HEK293 (cell line): ENCODE measurements around the gene ESRRA.

Experiments used
- CTCF ChIP-seq: fragments of 450-650 bp; formaldehyde crosslinking; IDR thresholded peaks from 2 replicates; pipeline ENCODE4 v1.5.1; 2016; ENCODE audit warnings: missing biosample characterization, missing genetic modification characterization
- SP2 ChIP-seq: fragments of 450-650 bp; formaldehyde crosslinking; IDR thresholded peaks from 2 replicates; pipeline ENCODE4 v1.5.1; 2016; ENCODE audit warnings: missing biosample characterization, missing genetic modification characterization
- ZNF148 ChIP-seq: fragments of 450-650 bp; formaldehyde crosslinking; IDR thresholded peaks from 2 replicates; pipeline ENCODE4 v1.5.0; 2017; ENCODE audit warnings: missing biosample characterization, missing genetic modification characterization, borderline replicate concordance
- ZNF302 ChIP-seq: fragments of 450-650 bp; formaldehyde crosslinking; IDR thresholded peaks from 2 replicates; pipeline ENCODE4 v1.5.1; 2016; ENCODE audit warnings: missing biosample characterization, missing genetic modification characterization, low read depth
- ZNF777 ChIP-seq: fragments of 450-650 bp; formaldehyde crosslinking; IDR thresholded peaks from 2 replicates; pipeline ENCODE4 v1.5.1; 2017; ENCODE audit warnings: missing biosample characterization, missing genetic modification characterization, borderline replicate concordance
- ZNF837 ChIP-seq: fragments of 450-650 bp; formaldehyde crosslinking; IDR thresholded peaks from 2 replicates; pipeline ENCODE4 v1.5.1; 2016; ENCODE audit warnings: missing biosample characterization, missing genetic modification characterization
- ZSCAN18 ChIP-seq: fragments of 450-650 bp; formaldehyde crosslinking; IDR thresholded peaks from 2 replicates; pipeline ENCODE4 v1.5.1; 2016; ENCODE audit warnings: missing biosample characterization, missing genetic modification characterization
- ZSCAN23 ChIP-seq: fragments of 450-650 bp; formaldehyde crosslinking; IDR thresholded peaks from 2 replicates; pipeline ENCODE4 v1.5.1; 2016; ENCODE audit warnings: missing biosample characterization, missing genetic modification characterization
- TF ChIP-seq, protein P1 (sequence below): IDR thresholded peaks from 2 replicates; pipeline ENCODE4 v1.6.1; 2011; ENCODE audit warnings: mild to moderate bottlenecking, low read depth, low read length, borderline replicate concordance
- TF ChIP-seq, protein P2 (sequence below): fragments of 450-650 bp; formaldehyde crosslinking; IDR thresholded peaks from 2 replicates; pipeline ENCODE4 v1.5.1; 2016; ENCODE audit warnings: missing biosample characterization, missing genetic modification characterization
- TF ChIP-seq, protein P3 (sequence below): fragments of 450-650 bp; formaldehyde crosslinking; IDR thresholded peaks from 2 replicates; pipeline ENCODE4 v1.5.1; 2017; ENCODE audit warnings: missing biosample characterization, missing genetic modification characterization

DNA sequence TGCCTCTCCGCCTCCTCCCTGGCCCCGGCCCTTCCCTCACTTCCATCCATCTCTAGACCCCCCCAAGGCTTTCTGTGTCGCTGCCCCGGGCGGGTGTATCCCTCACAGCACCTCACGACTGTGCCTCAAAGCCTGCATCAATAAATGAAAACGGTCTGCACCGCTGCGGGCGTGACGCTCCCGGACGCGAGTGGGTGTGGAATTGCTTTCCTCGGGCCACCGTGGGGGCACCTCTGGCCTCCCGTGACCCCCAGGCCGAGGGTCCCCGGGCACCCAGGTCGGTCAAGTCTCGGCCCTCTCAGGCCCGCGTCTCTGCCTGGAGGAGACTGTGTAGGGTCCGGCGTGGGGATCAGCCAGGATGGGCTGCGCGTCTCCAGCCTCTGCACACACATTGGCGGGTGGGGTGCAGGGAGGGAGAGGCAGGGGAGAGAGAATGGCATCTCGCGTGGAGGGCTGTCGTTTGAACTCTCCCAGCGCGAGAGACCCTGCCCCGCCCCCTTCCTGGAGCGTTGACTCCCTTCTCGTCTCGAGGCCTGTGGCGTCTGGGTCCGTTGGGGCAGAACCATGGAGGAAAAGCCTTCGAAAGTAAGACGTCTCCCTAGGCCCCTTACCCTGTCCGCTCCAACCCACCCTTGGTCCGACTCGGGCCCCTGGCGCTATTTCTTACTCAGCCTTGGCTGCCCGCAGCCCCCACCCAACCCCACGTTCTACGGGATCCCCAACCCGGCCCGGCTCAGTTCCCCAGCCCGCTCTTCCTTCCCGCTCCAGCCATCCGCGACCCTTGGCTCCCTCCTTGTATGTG lies 5.3 kb upstream of the ESRRA start, which contains the start of gene CATSPERZ:
- TF ChIP-seq CTCF (tag by site-specific recombination) (no peak), ZNF302 (no peak), ZNF148 (no peak), ZNF777 (tag by site-specific recombination) (no peak), SP2 (no peak), ZSCAN18 (tag by site-specific recombination) (no peak), ZNF837 (tag by site-specific recombination) (no peak), ZSCAN23 (tag by site-specific recombination) (no peak)
- TF ChIP-seq, protein P1, sequence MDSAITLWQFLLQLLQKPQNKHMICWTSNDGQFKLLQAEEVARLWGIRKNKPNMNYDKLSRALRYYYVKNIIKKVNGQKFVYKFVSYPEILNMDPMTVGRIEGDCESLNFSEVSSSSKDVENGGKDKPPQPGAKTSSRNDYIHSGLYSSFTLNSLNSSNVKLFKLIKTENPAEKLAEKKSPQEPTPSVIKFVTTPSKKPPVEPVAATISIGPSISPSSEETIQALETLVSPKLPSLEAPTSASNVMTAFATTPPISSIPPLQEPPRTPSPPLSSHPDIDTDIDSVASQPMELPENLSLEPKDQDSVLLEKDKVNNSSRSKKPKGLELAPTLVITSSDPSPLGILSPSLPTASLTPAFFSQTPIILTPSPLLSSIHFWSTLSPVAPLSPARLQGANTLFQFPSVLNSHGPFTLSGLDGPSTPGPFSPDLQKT = no peak
- TF ChIP-seq, protein P2, sequence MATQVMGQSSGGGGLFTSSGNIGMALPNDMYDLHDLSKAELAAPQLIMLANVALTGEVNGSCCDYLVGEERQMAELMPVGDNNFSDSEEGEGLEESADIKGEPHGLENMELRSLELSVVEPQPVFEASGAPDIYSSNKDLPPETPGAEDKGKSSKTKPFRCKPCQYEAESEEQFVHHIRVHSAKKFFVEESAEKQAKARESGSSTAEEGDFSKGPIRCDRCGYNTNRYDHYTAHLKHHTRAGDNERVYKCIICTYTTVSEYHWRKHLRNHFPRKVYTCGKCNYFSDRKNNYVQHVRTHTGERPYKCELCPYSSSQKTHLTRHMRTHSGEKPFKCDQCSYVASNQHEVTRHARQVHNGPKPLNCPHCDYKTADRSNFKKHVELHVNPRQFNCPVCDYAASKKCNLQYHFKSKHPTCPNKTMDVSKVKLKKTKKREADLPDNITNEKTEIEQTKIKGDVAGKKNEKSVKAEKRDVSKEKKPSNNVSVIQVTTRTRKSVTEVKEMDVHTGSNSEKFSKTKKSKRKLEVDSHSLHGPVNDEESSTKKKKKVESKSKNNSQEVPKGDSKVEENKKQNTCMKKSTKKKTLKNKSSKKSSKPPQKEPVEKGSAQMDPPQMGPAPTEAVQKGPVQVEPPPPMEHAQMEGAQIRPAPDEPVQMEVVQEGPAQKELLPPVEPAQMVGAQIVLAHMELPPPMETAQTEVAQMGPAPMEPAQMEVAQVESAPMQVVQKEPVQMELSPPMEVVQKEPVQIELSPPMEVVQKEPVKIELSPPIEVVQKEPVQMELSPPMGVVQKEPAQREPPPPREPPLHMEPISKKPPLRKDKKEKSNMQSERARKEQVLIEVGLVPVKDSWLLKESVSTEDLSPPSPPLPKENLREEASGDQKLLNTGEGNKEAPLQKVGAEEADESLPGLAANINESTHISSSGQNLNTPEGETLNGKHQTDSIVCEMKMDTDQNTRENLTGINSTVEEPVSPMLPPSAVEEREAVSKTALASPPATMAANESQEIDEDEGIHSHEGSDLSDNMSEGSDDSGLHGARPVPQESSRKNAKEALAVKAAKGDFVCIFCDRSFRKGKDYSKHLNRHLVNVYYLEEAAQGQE = no peak
- TF ChIP-seq, protein P3, sequence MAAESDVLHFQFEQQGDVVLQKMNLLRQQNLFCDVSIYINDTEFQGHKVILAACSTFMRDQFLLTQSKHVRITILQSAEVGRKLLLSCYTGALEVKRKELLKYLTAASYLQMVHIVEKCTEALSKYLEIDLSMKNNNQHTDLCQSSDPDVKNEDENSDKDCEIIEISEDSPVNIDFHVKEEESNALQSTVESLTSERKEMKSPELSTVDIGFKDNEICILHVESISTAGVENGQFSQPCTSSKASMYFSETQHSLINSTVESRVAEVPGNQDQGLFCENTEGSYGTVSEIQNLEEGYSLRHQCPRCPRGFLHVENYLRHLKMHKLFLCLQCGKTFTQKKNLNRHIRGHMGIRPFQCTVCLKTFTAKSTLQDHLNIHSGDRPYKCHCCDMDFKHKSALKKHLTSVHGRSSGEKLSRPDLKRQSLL (tag by site-specific recombination) = no peak
